Renal pelvis (tissue), 4 donors: ENCODE results near the gene ST8SIA6. TPM values are rescaled to one million over a fixed set of nuclear protein-coding genes. Genes with fewer than 3 reads are reported as not detected.

ENCODE experiments used
- DNase-seq: peaks from one replicate; pipeline ENCODE4 v3.0.0-alpha.2; 2013
- polyA plus RNA-seq, 3 donors: library from polyadenylated mRNA; unstranded; fragments of 120-200 nt; gene quantifications; one replicate each; pipeline ENCODE4 v1.2.1, GENCODE V29; 2013; ENCODE audit not compliant: insufficient read length in 3 of 3

The ST8SIA6 gene
- polyA plus RNA-seq, 3 donors = 1.2 to 1.5 (median 1.2) TPM

GRCh38 chr10:17387861-17388503, 66.4 kb downstream of the ST8SIA6 start:
- DNase-seq = no peak

DNA sequence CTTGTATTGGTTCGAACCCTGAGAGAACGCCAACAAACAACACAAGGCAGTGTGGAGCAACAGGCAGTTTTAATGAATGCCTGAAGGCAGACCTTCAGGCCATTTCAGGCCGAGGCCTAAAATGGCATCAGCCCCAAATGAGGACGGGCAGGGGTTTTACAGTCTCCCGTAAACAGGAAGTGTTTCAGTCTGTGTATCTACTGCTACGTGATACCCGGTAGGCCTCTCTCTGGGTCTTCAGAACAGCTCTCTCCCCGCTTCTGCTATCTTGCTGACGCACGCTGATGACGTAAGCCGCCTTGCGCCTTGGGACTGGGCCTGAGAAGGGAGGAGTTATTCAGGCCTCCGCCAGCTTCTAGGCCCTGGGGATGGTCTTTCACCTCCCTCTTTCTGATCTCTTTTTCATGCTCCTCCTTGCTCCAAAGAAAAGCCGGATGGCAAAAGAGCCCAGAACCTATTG, 67.7 kb downstream of the ST8SIA6 start:
- DNase-seq = no peak

- DNase-seq = no peak
These were observed 68.4 kb downstream of the ST8SIA6 start for GRCh38 chr10:17386021-17386420.

DNA sequence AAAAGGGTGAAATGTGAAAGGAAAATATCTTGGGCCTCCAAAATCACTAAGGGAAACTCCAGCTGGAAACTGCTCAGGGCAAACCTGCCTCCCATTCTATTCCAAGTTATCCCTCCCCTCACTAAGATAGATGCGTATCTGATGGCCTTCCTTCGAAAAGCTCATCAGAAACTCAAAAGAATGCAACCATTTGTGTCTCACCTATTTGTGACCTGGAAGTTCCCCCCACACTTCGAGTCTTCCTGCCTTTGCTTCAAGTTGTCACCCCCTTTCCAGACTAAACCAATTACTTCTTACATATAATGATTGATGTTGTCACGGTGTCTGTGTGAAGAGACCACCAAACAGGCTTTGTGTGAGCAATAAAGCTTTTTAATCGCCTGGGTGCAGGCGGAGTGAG, 69.3 kb downstream of the ST8SIA6 start:
- DNase-seq = no peak

- no peak for DNase-seq
These were observed 70.4 kb downstream of the ST8SIA6 start for GRCh38 chr10:17383801-17384555.

GRCh38 chr10:17381502-17382142, 72.8 kb downstream of the ST8SIA6 start:
- DNase-seq = no peak

DNA sequence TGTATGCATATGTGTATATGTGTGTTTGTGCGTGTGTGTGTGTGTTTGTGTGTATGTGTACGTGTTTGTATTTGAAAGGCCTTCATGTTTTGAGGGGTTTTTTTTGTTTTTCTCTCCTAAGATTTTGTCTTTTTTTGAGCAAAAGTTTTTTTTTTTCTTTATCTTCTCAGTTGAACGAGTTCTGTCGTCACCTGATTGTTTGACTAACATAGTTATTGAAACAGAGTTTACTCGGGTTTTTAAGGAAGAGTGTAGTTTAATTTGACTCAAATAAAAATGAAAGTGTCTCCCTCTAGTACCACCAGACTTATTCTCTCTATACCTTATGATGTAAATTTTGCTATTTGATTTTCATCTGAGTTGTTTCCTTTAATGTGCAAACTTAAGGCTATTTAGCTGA, 73.5 kb downstream of the ST8SIA6 start:
- DNase-seq = no peak

- no peak for DNase-seq
These were observed 74.4 kb downstream of the ST8SIA6 start for GRCh38 chr10:17380016-17380415.

- DNase-seq = no peak
These were observed 75.2 kb downstream of the ST8SIA6 start for GRCh38 chr10:17379151-17379690.

- no peak for DNase-seq
These were observed 78.3 kb downstream of the ST8SIA6 start for GRCh38 chr10:17375936-17376584.

DNA sequence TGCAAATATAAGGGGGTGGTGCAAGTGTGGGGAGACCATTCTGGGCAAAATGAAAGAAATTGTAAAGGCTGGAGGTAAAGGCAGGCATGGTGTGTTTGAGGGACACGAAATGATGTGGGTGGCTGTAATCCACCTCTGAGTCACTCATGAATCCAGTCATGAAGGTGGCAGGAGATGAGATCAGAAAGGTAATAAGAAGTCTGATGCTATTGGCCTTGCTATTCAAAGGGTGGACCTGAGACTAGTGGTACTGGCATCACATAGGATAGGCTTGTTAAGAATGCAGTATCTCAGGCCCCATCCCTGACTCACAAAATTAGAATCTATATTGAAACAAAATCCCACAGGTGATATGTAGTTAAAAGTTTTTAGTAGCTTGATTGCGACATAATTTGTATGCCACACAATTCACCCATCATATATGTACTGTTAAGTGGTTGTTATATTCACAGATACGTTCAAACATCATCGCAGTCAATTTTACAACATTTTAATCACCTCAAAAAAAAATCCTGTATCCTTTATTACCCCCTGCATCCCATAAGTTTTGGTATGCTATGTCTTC, 85.6 kb downstream of the ST8SIA6 start:
- no peak for DNase-seq

GRCh38 chr10:17366705-17367104, 87.7 kb downstream of the ST8SIA6 start:
- no peak for DNase-seq

DNA sequence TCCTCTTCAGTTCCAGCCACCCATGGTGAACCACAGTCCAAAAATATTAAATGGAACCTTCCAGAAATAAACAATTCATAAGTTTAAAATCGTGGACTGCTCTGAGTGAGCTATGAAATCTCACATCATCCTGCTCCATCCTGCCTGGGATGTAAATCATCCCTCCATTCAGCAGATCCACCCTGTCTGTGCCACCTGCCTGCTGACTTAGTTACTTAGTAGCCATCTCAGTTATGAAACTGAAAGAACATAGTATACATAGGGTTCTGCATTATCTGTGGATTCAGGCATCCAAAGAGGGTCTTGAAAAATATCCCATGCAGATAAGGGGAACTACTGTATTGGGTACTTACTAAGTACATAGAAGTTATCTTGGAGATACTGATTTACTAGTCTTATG, 89.0 kb downstream of the ST8SIA6 start:
- DNase-seq = no peak

- DNase-seq = no peak
These were observed 95.9 kb downstream of the ST8SIA6 start for GRCh38 chr10:17358461-17358860.

- DNase-seq = no peak
These were observed 96.6 kb downstream of the ST8SIA6 start for GRCh38 chr10:17357781-17358180.

DNA sequence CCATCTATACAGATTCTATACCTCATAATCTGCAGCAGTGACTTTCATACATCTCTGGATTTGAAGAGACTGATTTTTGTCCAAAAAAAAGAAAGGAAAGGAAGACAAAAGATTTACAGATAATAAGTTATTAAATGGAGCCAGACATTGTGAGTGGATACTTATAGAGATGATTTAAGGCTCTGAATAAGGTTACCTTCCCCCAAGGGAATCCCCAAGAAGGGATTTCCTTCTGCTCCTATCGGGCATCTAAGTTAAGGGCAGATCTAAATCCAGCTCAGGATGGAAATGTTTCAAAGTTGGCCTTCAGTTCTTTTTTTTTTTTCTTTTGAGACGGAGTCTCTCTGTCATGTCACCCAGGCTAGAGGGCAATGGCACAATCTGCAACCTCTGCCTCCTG, 97.6 kb downstream of the ST8SIA6 start:
- no peak for DNase-seq

GRCh38 chr10:17354781-17355180, 99.6 kb downstream of the ST8SIA6 start:
- DNase-seq = no peak

DNA sequence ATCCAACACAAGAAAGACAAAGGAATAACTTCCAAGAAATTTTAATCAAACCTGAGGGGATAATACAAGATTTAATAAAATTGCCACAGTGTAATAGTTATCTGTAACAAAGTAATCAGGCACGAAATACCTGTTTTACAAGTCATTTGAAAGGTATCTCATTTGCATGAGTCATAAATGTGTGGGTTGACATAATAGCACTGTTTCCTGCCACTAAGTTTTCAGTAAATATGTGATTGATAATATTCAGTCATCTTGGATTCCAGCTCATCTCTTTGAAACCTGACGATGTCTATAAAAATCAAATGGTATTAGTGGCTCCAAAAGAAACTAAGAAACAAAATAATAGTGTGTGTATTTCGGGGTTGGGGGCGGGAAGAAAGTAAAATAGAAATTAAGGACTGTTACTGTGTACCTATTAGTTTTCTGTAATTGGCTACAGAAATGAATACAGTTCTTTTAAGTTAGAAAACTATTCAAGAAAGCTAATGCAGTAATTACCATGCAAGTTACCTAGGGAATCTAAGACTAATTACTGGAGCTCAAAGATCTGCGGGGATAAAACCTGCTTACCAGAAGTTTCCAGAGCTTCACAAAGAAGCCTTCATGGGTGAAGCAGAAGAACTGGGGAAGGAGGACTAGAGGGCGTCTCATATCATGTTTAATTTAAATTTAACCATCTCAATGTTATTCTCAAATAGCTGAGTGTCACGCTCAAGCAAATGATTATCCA, 100.7 kb downstream of the ST8SIA6 start:
- no peak for DNase-seq

DNA sequence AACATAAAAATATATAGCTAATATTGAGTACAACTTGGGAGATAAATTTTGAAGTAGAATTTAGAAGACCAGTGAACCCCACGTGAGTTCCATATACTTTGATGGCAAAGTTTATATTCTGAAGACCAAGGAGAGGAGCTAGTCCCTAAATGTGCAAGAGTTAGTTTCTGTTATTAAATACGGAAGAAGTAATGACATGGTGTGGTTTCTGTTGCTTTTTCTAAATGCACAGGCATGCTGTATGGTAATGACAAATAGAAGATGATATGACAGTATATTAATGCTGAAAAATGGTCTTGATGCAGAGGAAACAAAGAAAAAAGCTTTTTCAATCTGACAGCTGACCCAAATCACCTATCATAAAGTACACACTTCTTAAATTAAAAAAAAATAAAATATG, 101.8 kb downstream of the ST8SIA6 start:
- DNase-seq = no peak

- DNase-seq = no peak
These were observed 102.9 kb downstream of the ST8SIA6 start for GRCh38 chr10:17351506-17351905.

DNA sequence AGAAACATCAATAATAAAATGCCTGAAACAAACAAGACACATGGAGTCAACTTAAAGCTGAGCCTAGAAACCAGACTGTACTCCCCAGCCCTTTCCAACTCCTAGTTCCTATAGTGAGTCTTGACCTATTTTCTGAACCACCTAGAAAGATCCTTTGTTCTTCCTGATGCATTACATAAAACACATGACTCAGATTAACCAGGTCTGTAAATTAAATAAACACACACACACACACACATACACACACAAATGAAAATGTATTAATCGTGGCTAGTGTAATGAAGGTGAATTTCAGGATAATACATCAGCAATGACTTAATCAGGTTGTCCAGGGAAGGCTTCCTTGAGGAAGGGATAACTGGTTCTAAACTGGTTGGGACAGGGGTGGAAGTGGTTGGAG, 104.7 kb downstream of the ST8SIA6 start:
- no peak for DNase-seq
